DMS114 treated with DMSO at 0.1 percent for 48 hours (cell line): Measurements from ENCODE around the gene ZFYVE28.

Experiments used
- DNase-seq: peaks from one replicate; lab custom pipeline; 2025; ENCODE audit not compliant: unreplicated experiment; lab: John Stamatoyannopoulos, UW

Gene ZFYVE28

DNA sequence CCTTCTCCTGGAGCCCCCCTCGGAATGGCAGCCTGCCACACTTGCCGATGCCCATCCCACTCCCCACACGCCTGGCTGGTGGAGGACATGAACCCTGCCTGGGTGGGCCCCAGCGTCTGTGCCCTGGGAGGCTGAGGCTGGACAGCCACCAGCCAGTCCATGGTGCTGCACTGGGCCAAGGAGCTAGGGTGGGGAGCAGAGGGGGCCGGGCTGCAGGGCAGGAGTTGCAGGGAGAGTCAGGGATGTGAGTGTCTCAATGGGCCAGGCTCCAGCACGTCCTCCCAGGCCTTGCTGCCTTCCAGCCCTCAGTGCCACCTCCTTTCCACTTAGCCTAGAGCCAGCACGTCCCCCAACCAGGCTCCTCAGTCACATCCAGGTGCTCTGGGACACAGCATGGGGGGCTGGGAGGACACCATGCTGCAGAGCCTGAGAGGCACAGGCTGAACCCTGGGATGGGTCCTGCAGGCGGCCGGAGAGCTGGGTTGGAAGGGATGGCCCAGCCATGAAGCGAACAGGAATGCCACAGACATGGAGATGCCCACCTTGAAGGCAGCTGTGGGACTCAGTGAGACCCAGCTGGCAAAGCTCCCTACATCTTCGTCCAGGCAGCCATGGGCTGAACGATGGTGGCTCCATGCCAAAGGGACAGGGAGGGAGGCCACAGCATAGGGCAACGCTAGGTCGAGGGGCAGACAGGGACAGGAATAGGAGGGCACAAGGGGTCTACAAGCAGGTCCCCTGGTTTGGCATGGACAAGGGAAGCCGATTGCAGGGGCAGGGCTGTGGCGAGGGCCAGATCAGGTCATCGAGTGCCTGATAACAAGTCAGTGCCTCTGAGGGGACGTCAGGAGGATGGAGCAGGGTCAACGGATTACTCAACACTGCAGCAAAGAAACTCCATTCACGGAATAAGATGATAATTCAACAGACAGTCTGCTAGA is 126.5 kb downstream of the ZFYVE28 start:
- no peak for DNase-seq

DNA sequence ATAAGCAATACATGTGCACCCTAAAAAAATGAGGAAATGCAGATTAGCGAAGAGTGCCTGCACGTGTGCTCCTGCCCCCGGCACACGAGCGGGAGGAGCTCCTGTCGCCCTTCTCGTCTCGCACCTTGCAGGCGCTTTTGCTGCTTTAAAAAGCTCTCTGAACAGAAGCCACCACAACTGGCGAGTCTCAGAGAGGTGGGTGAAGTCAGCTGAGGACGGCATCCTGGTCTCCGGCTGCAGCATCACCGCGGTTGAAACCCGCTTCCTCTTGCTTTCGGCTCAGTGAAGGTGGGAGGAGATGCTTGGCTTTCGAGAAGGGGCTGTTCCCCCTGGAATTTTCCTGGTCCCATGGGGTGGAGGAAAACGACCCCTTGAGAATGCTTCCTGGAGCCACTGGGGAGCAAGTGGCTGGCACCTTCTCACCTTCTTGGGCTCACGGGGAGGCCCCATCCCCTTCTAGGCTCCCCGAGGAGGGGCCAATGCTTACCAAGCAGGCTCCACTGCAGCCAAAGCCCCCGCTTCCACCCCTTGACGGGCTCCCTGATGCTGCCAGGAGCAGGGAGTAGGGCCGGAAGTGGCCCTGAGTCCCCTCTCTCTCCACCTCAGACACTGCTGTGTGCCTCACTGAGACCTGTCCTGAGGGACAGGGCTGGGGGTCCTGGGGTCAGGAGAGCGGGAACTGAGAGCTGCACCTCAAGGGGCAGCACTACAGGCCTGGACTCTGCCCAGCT is 127.3 kb downstream of the ZFYVE28 start:
- DNase-seq = no peak

DNA sequence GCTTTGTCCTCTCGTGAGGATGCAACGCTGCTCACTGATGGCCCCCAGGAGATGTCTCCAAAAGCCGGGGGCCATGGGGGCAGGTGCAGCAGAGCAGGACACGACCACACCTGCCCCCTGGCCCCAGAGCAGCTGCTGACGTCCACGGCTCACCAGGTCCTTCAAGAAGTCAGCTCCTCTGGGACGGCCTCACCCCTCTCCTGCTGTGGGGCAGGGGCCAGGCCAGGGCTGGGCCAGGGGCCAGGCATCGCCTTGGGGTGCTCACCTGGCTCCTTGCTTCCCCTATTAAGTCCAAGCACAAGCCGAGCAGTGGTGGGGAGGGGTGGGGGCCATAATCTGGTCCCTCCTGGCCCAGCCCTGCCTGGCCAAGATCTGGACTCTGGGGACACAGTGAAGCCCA is 128.0 kb downstream of the ZFYVE28 start:
- DNase-seq = no peak

DNA sequence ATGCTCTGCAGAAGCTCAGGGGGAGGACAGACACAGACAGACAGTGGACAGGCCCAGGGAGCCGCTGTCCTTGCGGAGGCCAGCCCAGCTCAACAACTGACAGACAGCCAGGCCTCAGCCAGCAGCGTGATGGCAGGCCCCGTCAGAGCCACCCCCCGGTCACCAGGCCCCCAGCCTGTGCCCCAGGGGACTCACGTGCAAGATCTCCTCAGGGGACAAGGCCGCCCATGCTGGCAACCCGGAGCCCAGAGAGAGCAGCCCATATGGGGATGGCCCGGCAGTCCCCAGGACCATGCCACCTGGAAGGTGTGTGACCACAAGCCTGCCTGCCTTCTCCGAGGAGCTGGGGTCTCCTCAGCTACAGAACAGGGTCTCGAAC is 128.5 kb downstream of the ZFYVE28 start:
- no peak for DNase-seq

DNA sequence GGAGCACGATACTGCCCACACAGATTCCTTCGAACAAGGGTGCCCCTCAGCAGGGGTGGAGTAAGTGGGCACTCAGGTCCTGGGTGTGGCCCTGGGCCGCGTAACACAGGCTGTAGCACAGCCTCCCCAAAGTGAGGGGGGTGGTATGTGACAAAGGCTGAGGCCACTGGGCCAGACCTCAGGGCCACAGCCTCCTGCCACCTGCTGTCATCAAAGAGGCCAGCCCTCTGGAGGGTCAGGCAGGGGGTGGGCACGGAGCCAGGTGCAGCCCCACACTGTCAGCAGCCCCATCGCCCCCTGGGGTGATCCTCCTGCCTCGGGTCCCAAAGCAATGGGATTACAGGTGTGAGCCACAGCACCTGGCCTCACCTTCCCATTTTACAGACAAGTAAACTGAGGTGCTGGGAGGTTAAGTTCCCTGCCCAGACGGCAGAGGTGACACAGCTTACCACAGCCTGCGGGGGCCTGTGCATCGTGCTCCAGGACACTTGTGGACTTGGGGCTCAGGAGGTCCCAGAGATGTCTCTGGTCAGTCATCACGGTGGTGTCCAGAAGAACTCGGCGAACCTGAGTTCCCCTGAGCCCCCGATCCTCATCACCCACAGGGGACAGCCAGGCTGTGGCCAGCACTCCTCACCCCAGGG is 129.0 kb downstream of the ZFYVE28 start:
- no peak for DNase-seq

DNA sequence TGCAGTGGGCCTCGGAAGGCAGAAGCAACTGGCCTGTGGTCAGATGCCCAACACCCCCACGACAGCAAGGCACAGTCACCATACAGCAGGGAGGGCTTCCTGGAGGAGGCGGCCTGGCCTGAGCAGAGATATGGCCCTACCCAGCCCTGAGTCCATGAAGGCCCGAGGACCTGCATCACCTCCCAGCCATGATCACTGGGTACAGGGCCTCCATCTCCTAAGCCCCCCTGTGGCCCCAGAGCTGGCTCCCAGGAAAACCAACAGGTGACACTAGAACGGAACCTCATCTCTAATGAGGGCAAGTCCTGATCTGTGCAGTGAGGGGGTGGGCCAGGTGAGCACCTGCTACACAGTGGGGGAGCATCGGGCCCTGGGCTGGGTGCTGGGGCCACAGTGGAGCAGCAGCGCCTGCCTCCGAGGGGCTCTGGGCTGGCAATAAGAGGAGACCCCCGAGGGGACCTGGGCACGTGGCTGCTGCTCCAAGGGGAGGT is 130.3 kb downstream of the ZFYVE28 start:
- no peak for DNase-seq

DNA sequence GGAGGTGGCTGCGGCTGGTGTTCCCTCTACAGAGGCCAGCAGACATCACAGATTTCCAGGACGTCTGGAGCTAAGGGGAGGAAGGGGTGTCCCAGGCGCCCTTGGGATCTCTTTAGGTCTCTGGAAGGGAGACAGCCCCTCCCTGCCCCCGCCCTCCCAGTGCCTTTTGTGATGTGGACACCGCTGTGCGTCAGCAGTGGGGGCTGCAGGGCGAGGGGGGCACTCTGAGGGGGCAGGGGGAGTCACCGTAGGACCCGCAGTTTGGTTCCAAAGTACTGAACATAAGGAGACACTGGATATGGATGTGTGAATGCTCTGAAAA is 130.9 kb downstream of the ZFYVE28 start:
- DNase-seq = no peak

DNA sequence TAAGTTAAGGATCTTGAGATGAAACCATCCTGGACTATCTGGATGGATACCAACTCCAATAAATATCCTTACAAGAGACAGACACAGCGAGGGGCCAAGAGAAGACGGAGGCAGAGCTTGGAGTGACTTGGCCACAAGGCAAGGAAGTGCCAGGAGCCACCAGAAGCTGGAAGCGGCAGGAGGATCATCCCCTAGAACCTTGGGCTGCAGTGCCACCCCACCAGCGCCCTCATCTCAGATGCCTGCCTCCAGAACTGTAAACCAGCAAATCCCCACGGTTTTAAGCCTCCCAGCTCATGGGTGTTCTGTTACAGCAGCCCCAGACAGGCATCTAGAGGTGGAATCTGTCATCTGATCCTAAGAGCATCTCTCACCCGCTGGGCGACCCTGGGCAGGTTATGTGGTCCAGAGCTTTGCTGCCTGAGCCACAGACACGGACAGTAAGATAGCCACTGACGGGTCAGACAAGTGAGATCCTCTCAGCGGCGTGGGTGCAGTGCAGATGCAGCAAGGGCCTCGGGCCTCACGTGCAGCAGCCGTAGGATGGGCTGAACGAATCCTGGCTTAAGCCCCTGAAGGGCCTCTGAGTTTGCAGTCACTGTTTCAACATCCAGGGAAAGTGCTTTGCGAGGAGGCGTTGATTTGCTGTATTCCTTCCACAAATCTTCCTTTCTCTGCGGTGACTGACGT is 131.4 kb downstream of the ZFYVE28 start:
- DNase-seq = no peak

DNA sequence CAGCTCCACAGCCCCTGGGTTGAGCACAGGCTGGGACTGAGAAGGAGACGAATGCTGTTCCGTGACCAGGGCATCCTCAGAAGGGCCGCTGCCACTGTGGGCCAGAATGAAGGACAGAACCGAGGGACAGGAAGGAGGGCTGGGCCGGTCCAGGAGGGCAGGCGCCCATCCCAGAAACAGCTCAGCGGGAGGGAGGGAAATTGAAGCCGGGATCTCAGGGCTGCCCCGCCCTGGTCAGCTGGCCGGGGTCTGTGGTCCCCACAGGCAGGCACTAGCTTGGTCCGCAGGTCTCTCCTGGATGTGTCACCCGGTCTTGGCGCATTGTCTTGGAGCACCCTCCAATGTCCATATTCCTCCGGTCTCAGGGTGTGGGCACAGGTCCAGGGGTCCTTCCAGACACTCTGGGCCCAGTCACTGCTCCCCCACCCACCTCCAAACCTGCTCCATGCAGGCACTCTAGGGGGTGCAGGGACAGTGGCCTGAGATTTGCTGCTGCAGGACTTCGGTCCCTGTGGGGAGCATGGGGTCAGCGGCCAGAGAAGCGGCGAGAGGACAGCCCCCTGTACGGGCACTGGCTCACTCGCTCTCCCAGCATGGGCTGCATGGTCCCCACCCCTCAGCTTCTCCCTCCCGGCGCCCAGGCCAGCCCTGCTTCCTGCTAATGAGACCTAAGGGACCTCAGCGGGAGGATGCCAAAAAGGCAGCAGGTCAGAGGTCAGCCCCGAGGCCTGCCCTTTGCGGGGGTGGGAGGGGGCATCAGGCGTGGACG is 132.6 kb downstream of the ZFYVE28 start:
- no peak for DNase-seq

DNA sequence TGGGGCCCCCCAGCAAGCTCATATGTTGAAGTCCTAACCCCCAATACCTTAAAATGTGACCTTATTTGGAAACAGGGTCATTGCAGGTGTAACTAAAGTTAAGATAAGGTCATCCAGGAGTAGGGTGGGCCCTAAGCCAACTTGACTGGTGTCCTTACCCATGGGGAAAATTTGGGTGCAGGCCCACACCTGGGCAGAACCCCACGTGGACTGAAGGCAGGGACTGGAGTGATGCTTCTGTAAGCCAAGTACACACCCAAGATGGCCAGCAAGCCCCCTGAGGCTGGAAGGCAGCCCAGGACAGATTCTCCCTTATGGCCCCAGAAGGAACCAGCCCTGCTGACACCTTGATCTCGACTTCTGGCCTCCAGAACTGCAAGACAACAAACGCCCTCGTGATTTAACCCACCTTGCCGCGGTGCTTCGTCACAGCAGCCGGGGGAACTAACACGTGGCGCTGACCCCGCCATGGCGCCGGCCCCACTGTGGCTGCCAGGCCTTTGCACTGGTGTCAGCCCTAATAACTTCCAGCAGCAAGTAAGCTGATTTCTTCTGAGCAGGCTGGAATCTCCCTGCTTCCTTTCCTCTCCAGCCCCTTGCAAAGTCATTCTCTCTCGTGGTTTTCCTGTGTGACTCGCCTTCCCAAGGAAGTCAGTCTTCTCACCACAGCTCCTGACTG is 133.4 kb downstream of the ZFYVE28 start:
- DNase-seq = no peak

DNA sequence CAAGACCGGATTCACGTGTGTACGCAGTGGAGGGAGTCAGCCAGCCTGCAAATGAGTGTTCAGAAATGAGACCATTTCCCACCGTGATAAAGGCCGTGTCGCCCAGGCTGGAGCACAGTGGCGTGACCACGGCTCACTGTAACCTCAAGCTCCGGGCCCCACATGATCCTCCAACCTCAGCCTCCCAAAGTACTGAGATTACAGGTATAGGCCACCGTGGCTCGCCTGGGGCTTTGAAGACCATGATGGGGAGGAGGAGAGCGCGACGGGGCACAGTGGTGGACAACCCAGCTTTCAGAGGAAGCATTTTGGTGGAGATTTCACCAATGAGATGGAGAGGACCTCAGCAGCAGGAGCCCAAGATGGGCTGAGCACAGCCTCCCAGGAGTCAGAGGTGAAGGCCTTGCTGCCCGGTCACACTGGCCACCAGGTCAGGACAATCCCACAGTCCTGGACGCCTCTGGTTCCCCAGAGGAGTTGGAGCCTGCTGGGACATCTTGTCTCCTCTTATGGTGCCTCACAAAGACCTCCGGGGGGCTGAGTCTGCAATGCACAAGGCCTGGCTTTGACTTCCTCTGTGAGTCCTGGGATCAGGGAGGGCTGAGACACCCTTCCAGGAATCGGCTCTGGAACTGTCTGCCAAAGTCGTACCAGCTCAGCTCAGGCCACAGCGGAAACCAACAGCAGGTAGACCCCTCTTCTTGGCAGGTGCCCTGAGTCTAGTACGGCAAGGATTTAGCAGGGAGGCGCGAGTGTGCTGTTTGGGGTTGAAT is 134.1 kb downstream of the ZFYVE28 start:
- DNase-seq = no peak

DNA sequence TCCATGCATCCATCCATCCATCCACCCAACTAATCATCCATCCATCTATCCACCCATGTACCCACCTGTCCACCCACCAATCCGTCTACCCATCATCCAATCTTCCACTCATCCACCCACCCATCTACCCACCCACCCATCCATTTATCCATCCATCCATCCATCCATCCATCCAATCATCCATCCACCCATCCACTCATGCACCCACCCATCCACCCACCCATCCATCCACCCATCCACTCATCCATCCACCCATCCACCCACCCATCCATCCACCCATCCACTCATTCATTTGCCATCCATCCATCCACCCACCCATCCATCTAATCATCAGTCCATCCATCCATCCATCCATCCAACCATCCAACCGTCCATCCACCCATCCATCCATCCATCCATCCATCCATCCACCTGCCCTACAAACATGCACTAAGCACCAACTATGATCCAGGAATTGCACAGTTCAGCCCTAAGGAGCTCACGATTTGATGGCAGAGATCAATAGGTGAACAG is 135.2 kb downstream of the ZFYVE28 start:
- DNase-seq = no peak

DNA sequence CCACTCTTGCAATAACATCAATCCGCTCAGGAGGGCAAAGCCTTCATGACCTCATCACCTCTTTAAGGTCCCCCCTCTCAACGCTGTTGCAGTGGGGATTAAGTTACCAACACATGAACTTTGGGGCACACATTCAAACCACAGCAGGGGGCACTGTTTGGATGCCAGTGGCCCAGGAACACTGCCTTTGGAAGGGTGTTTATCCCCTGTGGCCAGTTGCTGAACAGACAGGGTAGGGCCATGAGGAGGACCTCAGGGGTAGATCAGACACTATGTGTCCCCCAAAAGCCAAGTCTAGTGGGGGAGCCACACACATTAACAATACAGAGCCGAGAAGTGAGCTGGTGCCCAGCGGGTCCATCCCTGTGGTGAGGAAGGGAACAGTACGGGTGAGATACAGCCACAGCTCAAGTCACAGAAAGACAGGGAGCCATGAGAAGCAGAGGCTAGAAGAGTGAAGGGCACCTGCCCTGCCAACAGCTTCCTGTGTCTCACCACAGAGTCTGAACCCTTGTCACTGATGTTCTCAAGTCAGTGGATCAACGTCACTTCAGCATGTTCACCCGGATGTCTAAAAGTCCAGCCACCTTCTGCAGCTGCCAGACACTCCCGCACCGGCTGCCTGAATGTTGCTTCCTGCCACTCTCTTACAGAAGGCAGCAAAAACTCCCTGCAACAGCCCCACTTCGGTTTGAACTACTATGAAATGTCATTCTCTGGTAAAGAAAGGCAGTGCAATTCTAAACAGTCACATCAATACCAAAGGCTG is 136.7 kb downstream of the ZFYVE28 start:
- no peak for DNase-seq

DNA sequence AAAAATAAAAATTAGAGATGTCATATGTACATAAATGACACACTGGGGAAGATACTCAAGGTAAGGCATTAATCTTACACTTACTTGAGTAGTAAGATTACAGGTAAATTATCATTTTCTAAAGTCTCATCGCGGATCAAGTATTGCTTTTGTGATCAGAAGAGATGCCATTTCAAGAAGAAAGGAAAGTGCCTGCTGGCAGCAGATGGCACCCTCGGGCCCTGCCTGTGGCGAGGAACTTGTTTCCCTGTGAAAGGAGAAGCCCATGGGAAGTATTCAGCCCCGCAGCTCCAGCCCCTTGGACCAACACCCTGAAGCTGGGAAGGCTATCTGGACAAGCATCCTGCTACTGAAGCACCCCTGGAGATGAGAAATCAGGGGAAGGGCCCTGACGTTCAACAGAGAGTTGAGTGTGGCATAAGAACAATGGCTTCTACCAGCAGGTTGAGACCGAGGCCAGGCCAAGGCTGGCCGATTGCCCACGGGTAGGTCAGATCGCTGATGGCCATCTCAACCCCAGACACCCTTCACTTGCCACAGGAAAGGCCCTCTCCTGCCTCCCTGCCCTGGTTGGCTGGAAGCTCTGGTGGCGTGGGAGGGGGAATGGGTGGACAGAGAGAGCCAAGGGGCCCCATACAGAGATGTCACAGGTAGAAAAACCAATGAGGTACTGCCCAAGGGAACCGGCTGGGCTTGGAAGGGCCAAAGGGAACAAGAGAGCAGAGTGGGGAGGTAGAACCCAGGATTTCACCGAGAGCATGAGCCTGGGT is 137.7 kb downstream of the ZFYVE28 start:
- no peak for DNase-seq

DNA sequence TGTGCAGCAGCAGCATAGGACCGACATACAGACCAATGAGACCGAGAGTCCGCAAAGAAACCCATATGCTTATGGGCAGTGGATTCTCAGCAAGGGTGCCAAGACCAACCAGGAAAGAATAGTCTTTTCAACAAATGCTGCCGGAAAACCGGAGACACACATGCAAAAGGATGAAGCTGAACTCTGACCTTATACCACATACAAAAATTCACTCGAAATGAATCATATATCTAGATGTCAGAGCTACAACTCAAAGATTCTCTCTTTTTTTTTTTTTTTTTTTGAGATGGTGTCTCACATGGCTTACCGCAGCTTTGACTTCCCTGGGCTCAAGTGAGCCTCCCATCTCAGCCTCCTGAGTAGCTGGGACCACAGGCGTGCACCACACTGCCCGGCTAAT is 140.5 kb downstream of the ZFYVE28 start:
- DNase-seq = no peak

DNA sequence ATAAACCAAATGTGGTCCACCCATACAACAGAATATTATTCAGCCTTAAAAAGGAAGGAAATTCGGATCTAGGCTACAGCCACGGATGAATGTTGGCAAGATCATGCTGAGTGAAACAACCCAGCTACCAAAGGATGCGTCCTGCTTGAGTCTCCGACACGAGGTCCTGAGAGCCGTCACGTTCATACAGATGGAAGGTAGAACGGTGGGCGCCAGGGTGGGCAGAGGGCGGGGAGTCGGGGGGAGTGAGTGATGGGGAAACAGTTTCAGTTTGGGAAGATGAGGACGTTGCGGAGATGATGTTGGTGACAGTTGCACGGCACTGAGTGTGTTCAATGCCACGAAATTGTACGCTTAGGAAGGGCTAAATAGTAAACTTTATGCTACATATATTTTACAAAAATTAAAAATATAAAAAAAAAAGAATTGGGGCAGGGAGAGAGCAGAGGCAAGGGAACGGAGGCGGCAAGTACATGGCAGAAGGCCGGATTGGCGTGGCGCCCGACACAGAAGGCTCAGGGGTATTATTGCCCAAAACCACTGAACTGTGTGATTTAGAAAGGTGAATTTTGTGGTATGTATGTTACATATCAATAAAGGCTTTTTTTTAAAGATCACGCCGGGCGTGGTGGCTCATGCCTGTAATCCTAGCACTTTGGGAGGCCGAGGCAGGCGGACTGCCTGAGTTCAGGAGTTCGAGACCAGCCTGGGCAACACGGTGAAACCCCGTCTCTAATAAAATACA is 141.7 kb downstream of the ZFYVE28 start:
- DNase-seq = no peak
